CD4-positive, CD25-positive, alpha-beta regulatory T cell (primary cell): Measurements from ENCODE around the gene GNS. TPM values are rescaled to one million over a fixed set of nuclear protein-coding genes. Genes with fewer than 3 reads are reported as not detected.

ENCODE experiments used
- ATAC-seq, 2 donors: fragments of 150-1000 bp; cut with Tn5 transposase; one replicate each; pipeline ENCODE4 v1.10.0; 2021; ENCODE audit warnings: low read depth in 2 of 2, moderate number of reproducible peaks in 2 of 2, moderate library complexity in 1 of 2
- DNase-seq, 3 donors: peaks; one replicate each; pipeline versions ENCODE4 v3.0.0 to v3.0.0-alpha.2; 2012 to 2022; ENCODE audit warnings: mixed read lengths in 1 of 3
- H3K27ac ChIP-seq: one replicate; pipeline ENCODE4 v1.7.0; 2013; ENCODE audit warnings: mild to moderate bottlenecking, low read length; ENCODE audit not compliant: insufficient read depth, poor library complexity, severe bottlenecking
- H3K27me3 ChIP-seq: one replicate; pipeline ENCODE4 v1.7.0; 2013; ENCODE audit warnings: low read length; ENCODE audit not compliant: control insufficient read depth, insufficient read depth
- H3K36me3 ChIP-seq: one replicate; pipeline ENCODE4 v1.7.0; 2013; ENCODE audit warnings: mild to moderate bottlenecking, low read length, moderate library complexity; ENCODE audit not compliant: control insufficient read depth, insufficient read depth
- H3K4me1 ChIP-seq: 2 replicates; pipeline ENCODE4 v1.7.0; 2013; ENCODE audit warnings: mild to moderate bottlenecking, low read length; ENCODE audit not compliant: insufficient read depth, control insufficient read depth, poor library complexity, severe bottlenecking
- H3K4me3 ChIP-seq: one replicate; pipeline ENCODE4 v1.7.0; 2013; ENCODE audit warnings: low read depth, mild to moderate bottlenecking, low read length, moderate library complexity
- H3K9me3 ChIP-seq, 2 experiments: 1 replicate in 1 of 2; 2 replicates in 1 of 2; pipeline ENCODE4 v1.7.0; 2013; ENCODE audit warnings: low read length in 2 of 2, mild to moderate bottlenecking in 1 of 2, moderate library complexity in 1 of 2; ENCODE audit not compliant: control insufficient read depth in 2 of 2
- H3K27ac Mint-ChIP-seq, 3 donors: one replicate each; pipeline ENCODE4 v1.8.0; 2020 to 2022; ENCODE audit warnings: mild to moderate bottlenecking in 3 of 3, mixed read lengths in 3 of 3, moderate library complexity in 2 of 3
- H3K27me3 Mint-ChIP-seq: one replicate; pipeline ENCODE4 v1.8.0; 2022; ENCODE audit warnings: mild to moderate bottlenecking, mixed read lengths
- H3K36me3 Mint-ChIP-seq: one replicate; pipeline ENCODE4 v1.8.0; 2020; ENCODE audit warnings: mixed read lengths
- H3K4me1 Mint-ChIP-seq, 4 donors: one replicate each; pipeline ENCODE4 v1.8.0; 2020 to 2022; ENCODE audit warnings: mixed read lengths in 4 of 4, mild to moderate bottlenecking in 1 of 4
- H3K4me3 Mint-ChIP-seq, 4 donors: one replicate each; pipeline ENCODE4 v1.8.0; 2020 to 2022; ENCODE audit warnings: mild to moderate bottlenecking in 4 of 4, mixed read lengths in 4 of 4, moderate library complexity in 3 of 4
- H3K9me3 Mint-ChIP-seq, 7 donors: one replicate each; pipeline ENCODE4 v1.8.0; 2020 to 2022; ENCODE audit warnings: mixed read lengths in 7 of 7, mild to moderate bottlenecking in 3 of 7, moderate library complexity in 2 of 7
- polyA plus RNA-seq, 4 donors: library from polyadenylated mRNA; unstranded; fragments of 300-500 nt; fragmentation: Illumina TruSeq; gene quantifications; one replicate each; pipeline ENCODE4 v1.2.3, GENCODE V29; 2021
- total RNA-seq: library from RNA; stranded (reverse); gene quantifications from one replicate; pipeline ENCODE4 v1.2.3, GENCODE V29; 2022

GNS gene
- total and polyA plus RNA-seq, 5 donors from 2014 or later: 25.0 to 51.5 (median 41.6) TPM

- H3K9me3 Mint-ChIP-seq: peaks cover 0 to 2% (median 0%) of the 10 kb centered on the region in 7 donors
- H3K27me3 Mint-ChIP-seq: no peaks in the 10 kb centered on the region
- Histone ChIP-seq H3K4me3 (no peak overlapping the region), H3K9me3 (no peaks in the 10 kb centered on the region), H3K27ac (no peak overlapping the region), H3K27me3 (no peaks in the 10 kb centered on the region), H3K36me3 (peaks cover 47% of the 10 kb centered on the region), H3K4me1 (no peaks in the 10 kb centered on the region)
- H3K27ac Mint-ChIP-seq: peak overlapping the region in 1 of 3 donors; percentile 25
- DNase-seq (no peak), ATAC-seq (no peak)
- peaks cover 0 to 6% (median 4%) of the 10 kb centered on the region in 4 donors for H3K4me1 Mint-ChIP-seq
- H3K4me3 Mint-ChIP-seq: no peak overlapping the region
- peaks cover 68% of the 10 kb centered on the region for H3K36me3 Mint-ChIP-seq
These were observed 14.6 kb downstream of the GNS start for GRCh38 chr12:64744422-64745258.

GRCh38 chr12:64743206-64743605 is 16.0 kb downstream of the GNS start:
- H3K36me3 Mint-ChIP-seq: peaks cover 73% of the 10 kb centered on the region
- H3K4me3 Mint-ChIP-seq: no peak overlapping the region
- Histone ChIP-seq H3K27me3 (no peaks in the 10 kb centered on the region), H3K4me1 (no peaks in the 10 kb centered on the region), H3K9me3 (no peaks in the 10 kb centered on the region), H3K4me3 (no peak overlapping the region), H3K27ac (no peak overlapping the region), H3K36me3 (peaks cover 55% of the 10 kb centered on the region)
- ATAC-seq (no peak), DNase-seq (no peak)
- H3K4me1 Mint-ChIP-seq: peaks cover 0 to 6% (median 4%) of the 10 kb centered on the region in 4 donors
- no peak overlapping the region for H3K27ac Mint-ChIP-seq
- no peaks in the 10 kb centered on the region for H3K27me3 Mint-ChIP-seq
- H3K9me3 Mint-ChIP-seq: no peaks in the 10 kb centered on the region

DNA sequence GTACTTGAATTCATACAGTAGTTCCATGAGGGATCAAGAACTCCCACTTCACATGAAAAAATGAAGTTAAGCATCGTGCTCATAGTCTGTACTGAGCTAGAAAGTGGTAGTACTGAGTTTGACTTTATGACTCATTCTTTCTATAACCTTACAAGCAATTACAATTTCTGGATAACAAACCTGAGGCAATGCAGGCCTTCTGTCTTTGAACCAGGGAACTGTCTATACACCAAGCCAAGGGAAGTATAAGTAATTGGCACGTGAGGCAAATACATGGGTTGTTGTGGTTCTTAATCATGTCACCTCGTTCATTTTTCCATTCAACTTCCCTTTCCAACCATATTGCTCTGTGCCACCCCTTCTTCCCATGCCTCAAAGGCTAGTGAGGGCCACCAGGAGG is 16.8 kb downstream of the GNS start:
- Mint-ChIP-seq H3K9me3 (no peaks in the 10 kb centered on the region), H3K4me1 (peaks cover 4 to 10% (median 7%) of the 10 kb centered on the region in 4 donors), H3K36me3 (peaks cover 74% of the 10 kb centered on the region), H3K27ac (no peak overlapping the region), H3K27me3 (no peaks in the 10 kb centered on the region), H3K4me3 (no peak overlapping the region)
- peaks cover 4% of the 10 kb centered on the region for H3K4me1 ChIP-seq
- peaks cover 55% of the 10 kb centered on the region for H3K36me3 ChIP-seq
- DNase-seq (no peak), ATAC-seq (no peak)
- no peak overlapping the region for H3K4me3 ChIP-seq
- no peaks in the 10 kb centered on the region for H3K9me3 ChIP-seq
- no peak overlapping the region for H3K27ac ChIP-seq
- no peaks in the 10 kb centered on the region for H3K27me3 ChIP-seq

- Mint-ChIP-seq H3K9me3 (no peaks in the 10 kb centered on the region), H3K27me3 (no peaks in the 10 kb centered on the region), H3K27ac (peak overlapping the region in 1 of 3 donors; percentile 56), H3K36me3 (peaks cover 77% of the 10 kb centered on the region), H3K4me3 (no peak overlapping the region), H3K4me1 (peaks cover 6 to 14% (median 10%) of the 10 kb centered on the region in 4 donors)
- H3K4me3 ChIP-seq: no peak overlapping the region
- no peak overlapping the region for H3K27ac ChIP-seq
- H3K27me3 ChIP-seq: no peaks in the 10 kb centered on the region
- DNase-seq (no peak), ATAC-seq (no peak)
- H3K36me3 ChIP-seq: peaks cover 54% of the 10 kb centered on the region
- H3K9me3 ChIP-seq: no peaks in the 10 kb centered on the region
- H3K4me1 ChIP-seq: peaks cover 5% of the 10 kb centered on the region
These were observed 18.6 kb downstream of the GNS start for GRCh38 chr12:64740646-64741045.

DNA sequence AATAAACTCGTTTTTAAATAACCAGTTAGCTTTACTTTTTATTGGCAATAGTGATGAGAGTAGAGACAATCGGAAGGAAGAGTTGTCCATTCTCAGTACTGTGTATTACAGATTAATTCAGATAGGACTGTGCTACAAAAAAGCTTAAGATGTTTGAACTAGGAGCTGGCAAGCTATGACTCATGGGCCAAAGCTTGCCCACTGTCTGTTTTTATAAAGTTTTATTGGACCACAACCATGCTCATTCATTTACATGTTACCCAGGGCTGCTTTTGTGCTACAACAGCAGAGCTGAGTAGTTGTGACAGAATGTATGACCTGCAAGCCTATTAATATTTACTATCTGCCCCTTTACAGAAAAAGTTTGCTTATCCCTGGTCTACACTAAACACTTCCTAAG is 19.4 kb downstream of the GNS start:
- Histone ChIP-seq H3K4me1 (peaks cover 5% of the 10 kb centered on the region), H3K27ac (no peak overlapping the region), H3K27me3 (no peaks in the 10 kb centered on the region), H3K4me3 (no peak overlapping the region), H3K9me3 (no peaks in the 10 kb centered on the region), H3K36me3 (peaks cover 51% of the 10 kb centered on the region)
- peaks cover 6 to 14% (median 10%) of the 10 kb centered on the region in 4 donors for H3K4me1 Mint-ChIP-seq
- H3K4me3 Mint-ChIP-seq: no peak overlapping the region
- peak overlapping the region in 2 of 3 donors; percentile 8 to 56 for H3K27ac Mint-ChIP-seq
- no peaks in the 10 kb centered on the region for H3K27me3 Mint-ChIP-seq
- H3K9me3 Mint-ChIP-seq: no peaks in the 10 kb centered on the region
- DNase-seq (no peak), ATAC-seq (no peak)
- H3K36me3 Mint-ChIP-seq: peaks cover 71% of the 10 kb centered on the region

- no peaks in the 10 kb centered on the region for H3K27me3 Mint-ChIP-seq
- H3K4me3 Mint-ChIP-seq: no peak overlapping the region
- peak in 1 of 3 donors; percentile 49 for DNase-seq
- Histone ChIP-seq H3K36me3 (peaks cover 38% of the 10 kb centered on the region), H3K4me3 (no peak overlapping the region), H3K4me1 (peaks cover 5% of the 10 kb centered on the region), H3K27ac (no peak overlapping the region), H3K9me3 (no peaks in the 10 kb centered on the region), H3K27me3 (no peaks in the 10 kb centered on the region)
- peaks cover 6 to 14% (median 9%) of the 10 kb centered on the region in 4 donors for H3K4me1 Mint-ChIP-seq
- peak; percentile 46 to 53 for ATAC-seq
- H3K27ac Mint-ChIP-seq: peak overlapping the region; percentile 6 to 60 (median 27)
- peaks cover 73% of the 10 kb centered on the region for H3K36me3 Mint-ChIP-seq
- no peaks in the 10 kb centered on the region for H3K9me3 Mint-ChIP-seq
These were observed 21.7 kb downstream of the GNS start for GRCh38 chr12:64737539-64737938.

DNA sequence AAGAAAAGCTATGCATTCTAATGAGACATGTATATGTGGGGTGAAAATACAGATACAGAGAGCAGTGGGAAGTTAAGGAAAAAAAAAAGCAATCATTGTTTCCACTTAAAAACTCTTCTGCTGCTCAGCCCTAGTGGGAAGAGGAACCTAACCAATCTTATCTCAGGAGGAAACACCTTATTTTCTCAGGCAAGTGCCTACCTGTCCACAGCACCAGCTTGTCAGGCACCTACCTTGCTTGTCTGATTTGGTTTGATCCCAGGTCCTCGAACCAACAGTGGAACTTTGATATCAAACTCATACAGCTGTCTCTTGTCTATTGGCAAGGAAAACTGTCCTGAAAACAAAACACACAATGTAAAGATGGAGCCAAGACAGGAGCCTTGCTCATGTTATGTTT is 22.4 kb downstream of the GNS start:
- Mint-ChIP-seq H3K9me3 (no peaks in the 10 kb centered on the region), H3K27me3 (no peaks in the 10 kb centered on the region), H3K27ac (peak overlapping the region in 1 of 3 donors; percentile 27), H3K4me1 (peaks cover 6 to 14% (median 9%) of the 10 kb centered on the region in 4 donors), H3K36me3 (peaks cover 70% of the 10 kb centered on the region), H3K4me3 (no peak overlapping the region)
- Histone ChIP-seq H3K4me1 (peaks cover 5% of the 10 kb centered on the region), H3K9me3 (no peaks in the 10 kb centered on the region), H3K27ac (no peak overlapping the region), H3K4me3 (no peak overlapping the region), H3K36me3 (peaks cover 34% of the 10 kb centered on the region), H3K27me3 (no peaks in the 10 kb centered on the region)
- DNase-seq (no peak), ATAC-seq (no peak)

DNA sequence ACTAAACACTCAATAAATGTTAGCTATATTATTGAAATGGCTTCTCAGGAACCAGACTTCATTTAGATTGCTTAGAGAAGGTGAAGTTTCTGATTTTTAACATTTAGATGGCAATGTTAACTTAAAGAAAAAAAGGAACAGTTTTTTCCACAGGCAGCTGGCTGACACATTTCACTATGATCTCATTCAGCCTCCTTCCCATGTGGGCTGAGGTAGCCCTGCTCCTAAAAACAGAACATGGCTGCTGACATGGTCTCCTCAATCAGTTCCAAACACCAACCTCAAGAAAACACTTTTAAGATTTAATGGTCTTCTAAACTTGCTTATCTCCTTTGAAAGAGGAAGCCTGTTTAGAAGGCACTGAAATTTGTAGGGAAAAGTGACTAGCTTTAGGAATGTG is 23.8 kb downstream of the GNS start:
- no peaks in the 10 kb centered on the region for H3K9me3 Mint-ChIP-seq
- no peak overlapping the region for H3K4me3 ChIP-seq
- no peak overlapping the region for H3K27ac Mint-ChIP-seq
- no peaks in the 10 kb centered on the region for H3K27me3 ChIP-seq
- H3K4me1 Mint-ChIP-seq: peaks cover 12 to 23% (median 19%) of the 10 kb centered on the region in 4 donors
- H3K36me3 ChIP-seq: peaks cover 33% of the 10 kb centered on the region
- no peaks in the 10 kb centered on the region for H3K27me3 Mint-ChIP-seq
- ATAC-seq (no peak), DNase-seq (no peak)
- H3K4me3 Mint-ChIP-seq: no peak overlapping the region
- H3K4me1 ChIP-seq: peaks cover 13% of the 10 kb centered on the region
- H3K27ac ChIP-seq: no peak overlapping the region
- peaks cover 65% of the 10 kb centered on the region for H3K36me3 Mint-ChIP-seq
- H3K9me3 ChIP-seq: no peaks in the 10 kb centered on the region
